WTC11 (cell line): Measurements from ENCODE around the gene KLHL33. TPM values are rescaled to one million over a fixed set of nuclear protein-coding genes. Genes with fewer than 3 reads are reported as not detected.

Experiments
- ATAC-seq: fragments of 200-7000 bp; cut with Tn5 transposase; 2 replicates; pipeline ENCODE4 v1.10.0; 2021; ENCODE audit warnings: mild to moderate bottlenecking, moderate library complexity
- CTCF ChIA-PET: fragments of 300-600 bp; sonication (Branson Sonifier 250); formaldehyde crosslinking; loops from one replicate; lab custom pipeline; 2021; ENCODE audit warnings: antibody characterized with exemption; lab: Charles Lee
- POLR2A ChIA-PET: fragments of 350-600 bp; sonication (Branson Sonifier 250); formaldehyde crosslinking; loops from one replicate; lab custom pipeline; 2021; ENCODE audit warnings: antibody characterized with exemption; lab: Charles Lee
- DNase-seq: peaks from one replicate; pipeline ENCODE4 v3.0.0; 2021; ENCODE audit warnings: low spot score
- H3K27ac Mint-ChIP-seq: 2 replicates; pipeline ENCODE4 v1.8.0; 2021; ENCODE audit warnings: mixed read lengths
- H3K27me3 Mint-ChIP-seq: 2 replicates; pipeline ENCODE4 v1.8.0; 2021; ENCODE audit warnings: low read depth, mild to moderate bottlenecking, moderate library complexity, mixed read lengths
- H3K36me3 Mint-ChIP-seq: 2 replicates; pipeline ENCODE4 v1.8.0; 2021; ENCODE audit warnings: mixed read lengths
- H3K4me1 Mint-ChIP-seq: 2 replicates; pipeline ENCODE4 v1.8.0; 2022; ENCODE audit warnings: mixed read lengths
- H3K4me3 Mint-ChIP-seq: 2 replicates; pipeline ENCODE4 v1.8.0; 2021; ENCODE audit warnings: mild to moderate bottlenecking, moderate library complexity, mixed read lengths
- H3K9me3 Mint-ChIP-seq: 2 replicates; pipeline ENCODE4 v1.8.0; 2021; ENCODE audit warnings: mixed read lengths
- ATF6 ChIP-seq: sonication (generic); formaldehyde crosslinking; IDR thresholded peaks from 2 replicates; pipeline ENCODE4 v1.8.1; 2023; ENCODE audit warnings: mild to moderate bottlenecking, missing genetic modification reagents
- CBFB ChIP-seq: sonication (generic); formaldehyde crosslinking; IDR thresholded peaks from 2 replicates; pipeline ENCODE4 v1.8.1; 2022; ENCODE audit warnings: mild to moderate bottlenecking, low read depth, missing genetic modification reagents
- E2F5 ChIP-seq: sonication (generic); formaldehyde crosslinking; IDR thresholded peaks from 2 replicates; pipeline ENCODE4 v1.8.1; 2022; ENCODE audit warnings: mild to moderate bottlenecking, moderate library complexity, missing genetic modification reagents
- FOXP4 ChIP-seq: sonication (generic); formaldehyde crosslinking; IDR thresholded peaks from 2 replicates; pipeline ENCODE4 v1.8.0; 2022; ENCODE audit warnings: mild to moderate bottlenecking, missing genetic modification reagents
- IRF2 ChIP-seq: sonication (generic); formaldehyde crosslinking; IDR thresholded peaks from 2 replicates; pipeline ENCODE4 v1.8.0; 2022; ENCODE audit warnings: low read depth, missing genetic modification reagents, borderline replicate concordance
- JAZF1 ChIP-seq: fragments of 250-450 bp; sonication (Bioruptor Pico); IDR thresholded peaks from 2 replicates; pipeline ENCODE4 v1.9.0; 2021; ENCODE audit warnings: moderate library complexity, mild to moderate bottlenecking, inconsistent platforms
- NFATC4 ChIP-seq: fragments of 250-450 bp; sonication (Bioruptor Pico); IDR thresholded peaks from 2 replicates; pipeline ENCODE4 v1.9.0; 2021; ENCODE audit warnings: mild to moderate bottlenecking
- NFE2L1 ChIP-seq: sonication (generic); formaldehyde crosslinking; IDR thresholded peaks from 2 replicates; pipeline ENCODE4 v1.8.1; 2023; ENCODE audit warnings: missing genetic modification reagents
- NR1H2 ChIP-seq: sonication (generic); formaldehyde crosslinking; IDR thresholded peaks from 2 replicates; pipeline ENCODE4 v1.9.0; 2021; ENCODE audit warnings: mild to moderate bottlenecking, moderate library complexity, missing genetic modification reagents
- RELA ChIP-seq: sonication (generic); formaldehyde crosslinking; IDR thresholded peaks from 2 replicates; pipeline ENCODE4 v1.8.1; 2022; ENCODE audit warnings: missing genetic modification reagents, mild to moderate bottlenecking, borderline replicate concordance
- total RNA-seq: library from RNA; stranded (reverse); gene quantifications from 3 replicates; pipeline ENCODE4 v1.2.3, GENCODE V29; 2021

KLHL33 gene
- total RNA-seq, 1 experiment from 2014 or later: 0.17 TPM

- no peak for TF ChIP-seq RELA
- no peak for TF ChIP-seq ATF6
- no peak for TF ChIP-seq JAZF1 (CRISPR knock-in tag)
Measured at GRCh38 chr14:20379743-20380142, 56.2 kb downstream of the KLHL33 start (continued).

- Mint-ChIP-seq H3K27ac (no peak overlapping the region), H3K4me1 (no peaks in the 10 kb centered on the region), H3K36me3 (peaks cover 37% of the 10 kb centered on the region), H3K27me3 (no peaks in the 10 kb centered on the region), H3K4me3 (no peak overlapping the region), H3K9me3 (no peaks in the 10 kb centered on the region)
- DNase-seq: no peak
- ChIA-PET POLR2A (no interaction called here), CTCF (no interaction called here)
- TF ChIP-seq FOXP4 (CRISPR knock-in tag) (no peak), IRF2 (CRISPR knock-in tag) (no peak), E2F5 (CRISPR knock-in tag) (no peak), CBFB (CRISPR knock-in tag) (no peak)
- ATAC-seq: no peak
Measured at GRCh38 chr14:20377171-20377570, 58.8 kb downstream of the KLHL33 start.

GRCh38 chr14:20376071-20376588, 59.8 kb downstream of the KLHL33 start:
- DNase-seq: no peak
- no peak overlapping the region for H3K4me3 Mint-ChIP-seq
- ChIA-PET CTCF (no interaction called here), POLR2A (no interaction called here)
- peaks cover 44% of the 10 kb centered on the region for H3K36me3 Mint-ChIP-seq
- no peaks in the 10 kb centered on the region for H3K4me1 Mint-ChIP-seq
- no peaks in the 10 kb centered on the region for H3K9me3 Mint-ChIP-seq
- H3K27me3 Mint-ChIP-seq: no peaks in the 10 kb centered on the region
- TF ChIP-seq NFATC4 (no peak), NR1H2 (CRISPR knock-in tag) (no peak), NFE2L1 (no peak)
- H3K27ac Mint-ChIP-seq: no peak overlapping the region
- ATAC-seq: no peak

Other genes starting within 250 kb of the KLHL33 start
- not detected in 3 replicates for gene OR11G2, start 245.3 kb downstream of the KLHL33 start, total RNA-seq
- not detected in 3 replicates for gene OR11H6, start 212.5 kb downstream of the KLHL33 start, total RNA-seq
- gene OR11H7, start 207.2 kb downstream of the KLHL33 start, total RNA-seq: not detected in 3 replicates
- gene OR11H4, start 196.9 kb downstream of the KLHL33 start, total RNA-seq: not detected in 3 replicates
- 15.9 to 19.2 TPM (median 18.1 TPM) in 3 replicates for gene TTC5, start 130.2 kb downstream of the KLHL33 start, total RNA-seq
- 149 to 155 TPM (median 151 TPM) in 3 replicates for gene CCNB1IP1, start 102.9 kb downstream of the KLHL33 start, total RNA-seq
- gene PARP2, start 92.5 kb downstream of the KLHL33 start, total RNA-seq: 34.5 to 37.1 TPM (median 36.8 TPM) in 3 replicates
- gene TEP1, start 22.7 kb downstream of the KLHL33 start, total RNA-seq: 16.0 to 19.4 TPM (median 18.8 TPM) in 3 replicates
- gene OSGEP, start 18.6 kb upstream of the KLHL33 start, total RNA-seq: 33.3 to 40.0 TPM (median 37.3 TPM) in 3 replicates
- gene APEX1, start 19.1 kb upstream of the KLHL33 start, total RNA-seq: 299 to 324 TPM (median 308 TPM) in 3 replicates
- gene PIP4P1, start 25.3 kb upstream of the KLHL33 start, total RNA-seq: 28.3 to 34.1 TPM (median 29.7 TPM) in 3 replicates
- gene PNP, start 33.2 kb upstream of the KLHL33 start, total RNA-seq: 72.7 to 95.8 TPM (median 75.0 TPM) in 3 replicates
- 0.82 to 1.2 TPM (median 1.0 TPM) in 3 replicates for gene RNASE10, start 69.4 kb upstream of the KLHL33 start, total RNA-seq
- 0.14 TPM in 1 of 3 replicates, not detected in the others for gene RNASE9, start 124.9 kb upstream of the KLHL33 start, total RNA-seq
- not detected in 3 replicates for gene RNASE11, start 151.8 kb upstream of the KLHL33 start, total RNA-seq
- not detected in 3 replicates for gene RNASE12, start 155.2 kb upstream of the KLHL33 start, total RNA-seq
- gene OR6S1, start 205.5 kb upstream of the KLHL33 start, total RNA-seq: not detected in 3 replicates
- gene RNASE4, start 248.4 kb upstream of the KLHL33 start, total RNA-seq: 1.0 to 2.8 TPM (median 2.4 TPM) in 3 replicates